Inferior parietal cortex (tissue), 1 donor: ENCODE results near the gene RNASE4.

ENCODE experiments used
- DNase-seq: peaks from one replicate; pipeline ENCODE4 v3.0.0-alpha.2; 2016; ENCODE audit errors: extremely low spot score

Gene RNASE4

DNA sequence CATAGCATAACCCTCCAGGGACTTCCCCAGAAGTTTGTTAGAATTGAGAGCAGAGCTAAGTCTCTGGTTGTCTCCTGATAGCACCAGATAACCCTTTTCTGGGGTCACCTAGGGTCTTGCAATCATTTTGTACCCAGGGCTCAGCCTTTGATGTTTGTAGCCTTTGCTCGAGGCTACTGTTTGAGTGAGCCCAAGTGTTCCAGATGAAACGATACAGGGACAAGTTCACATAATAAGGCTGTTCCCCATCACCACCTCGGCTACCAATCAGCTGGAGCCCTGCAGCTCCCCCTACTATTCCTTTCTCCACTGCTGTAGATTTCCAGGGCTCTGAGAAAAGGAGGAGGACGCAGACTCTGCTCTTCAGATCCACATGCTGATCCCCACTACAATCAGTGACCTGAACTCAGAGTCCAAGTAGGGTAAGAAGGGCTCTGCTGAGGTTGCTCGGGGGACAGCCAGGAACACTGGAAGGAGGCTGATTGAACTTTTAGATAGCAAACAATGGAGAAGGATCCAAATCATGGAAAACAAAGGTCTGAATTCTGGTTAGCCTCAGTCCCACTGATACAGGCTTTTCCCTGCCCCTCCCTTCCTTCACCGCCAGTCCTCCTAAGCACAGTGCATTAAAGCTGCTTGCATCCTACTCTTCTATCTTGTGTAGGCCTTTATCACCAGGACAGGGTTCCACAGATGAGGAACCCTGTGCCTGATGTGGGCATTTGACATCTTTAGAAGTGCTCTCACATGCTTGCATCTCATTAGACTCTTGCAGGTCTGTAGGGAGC lies 61.4 kb downstream of the RNASE4 start, which contains the start of gene EDDM3A:
Gene EDDM3A (plus strand): TSS at position 317 of the 788 bp plus-strand sequence. CDS start 1,694 bp downstream, outside the sequence.
- DNase-seq = no peak

DNA sequence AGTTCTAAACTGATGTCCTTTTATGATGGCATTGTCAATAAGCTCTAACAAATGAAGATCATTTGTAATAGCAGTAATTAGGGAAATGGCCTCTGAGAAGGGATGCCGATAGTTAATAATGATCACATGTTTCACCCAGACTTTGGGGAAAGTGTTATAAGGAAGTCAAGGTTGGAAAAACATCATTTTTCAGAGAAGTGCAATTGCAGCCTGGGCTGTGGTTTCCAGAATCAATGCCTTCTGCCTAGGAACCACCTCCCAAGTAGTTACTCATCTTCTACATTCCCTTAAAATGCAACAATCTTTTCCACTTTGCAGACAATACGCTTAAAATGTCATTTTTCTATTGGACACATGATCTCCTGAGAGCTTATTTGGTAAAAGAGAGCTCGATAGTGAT lies 62.2 kb downstream of the RNASE4 start:
- no peak for DNase-seq

DNA sequence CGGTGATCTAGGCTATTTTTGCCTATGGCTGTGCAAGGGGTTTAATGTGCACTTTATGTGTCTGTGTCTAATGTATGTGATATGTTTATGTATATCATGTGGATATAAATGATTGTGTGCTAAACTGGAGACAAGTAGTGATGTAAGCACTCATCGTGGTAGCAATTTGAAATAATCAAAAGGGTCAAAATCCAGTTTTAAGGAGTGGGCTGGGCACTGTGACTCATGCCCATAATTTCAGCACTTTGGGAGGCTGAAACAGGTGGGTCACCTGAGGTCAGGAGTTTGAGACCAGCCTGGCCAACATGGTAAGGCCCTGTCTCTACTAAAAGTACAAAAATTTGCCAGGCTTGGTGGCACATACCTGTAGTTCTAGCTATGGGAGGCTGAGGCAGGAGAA lies 64.1 kb downstream of the RNASE4 start:
- no peak for DNase-seq

DNA sequence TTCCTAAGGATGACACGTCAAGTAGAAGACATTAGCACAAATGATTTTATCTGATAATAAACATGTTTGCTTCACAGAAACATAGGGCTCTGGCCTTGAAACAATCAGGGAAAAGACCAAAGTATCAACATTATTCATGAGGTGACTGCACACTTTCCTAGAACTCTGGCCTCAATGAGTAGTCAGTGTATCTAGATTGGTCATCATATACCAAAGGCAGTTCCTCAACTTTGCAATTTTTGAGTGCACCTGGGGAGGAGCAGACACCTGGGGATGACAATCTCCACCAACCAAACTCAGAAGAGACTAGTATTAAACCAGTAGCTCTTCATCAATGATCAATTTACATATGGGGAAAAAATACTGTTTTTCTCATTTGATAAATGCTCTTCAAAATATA lies 65.8 kb downstream of the RNASE4 start:
- no peak for DNase-seq
